ENCODE measurements around the gene PIGW.

PIGW gene

DNA sequence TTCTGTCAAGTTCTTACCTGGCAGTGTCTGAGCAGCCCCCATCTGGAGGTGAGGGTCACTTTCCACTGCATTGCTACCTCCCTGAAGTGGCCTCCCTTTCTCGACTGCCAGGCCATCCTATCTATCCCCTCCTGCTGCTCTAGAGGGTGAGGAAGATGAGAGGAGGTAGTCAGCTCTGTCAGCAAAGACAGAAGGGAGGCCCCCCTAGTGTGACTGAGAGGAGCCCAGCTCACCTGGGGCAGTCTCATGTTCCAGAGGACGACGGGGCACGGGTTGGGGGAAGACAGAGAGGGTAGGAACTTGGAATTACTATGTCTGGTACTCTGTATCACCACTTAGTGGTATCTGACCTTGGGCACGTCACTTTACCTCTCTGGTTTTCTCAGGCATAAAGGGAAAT is 22.1 kb upstream of the PIGW start:
- no peak overlapping the region for H3K27ac ChIP-seq (ENCODE audit: poor library complexity, severe bottlenecking)
- H3K27me3 ChIP-seq (ENCODE audit: insufficient read depth, poor library complexity, severe bottlenecking): no peaks in the 10 kb centered on the region
- no peak overlapping the region for H3K4me3 ChIP-seq (ENCODE audit: severe bottlenecking)
- H3K4me1 ChIP-seq (ENCODE audit: insufficient read depth, poor library complexity, severe bottlenecking): no peaks in the 10 kb centered on the region
- TF ChIP-seq, protein P1, sequence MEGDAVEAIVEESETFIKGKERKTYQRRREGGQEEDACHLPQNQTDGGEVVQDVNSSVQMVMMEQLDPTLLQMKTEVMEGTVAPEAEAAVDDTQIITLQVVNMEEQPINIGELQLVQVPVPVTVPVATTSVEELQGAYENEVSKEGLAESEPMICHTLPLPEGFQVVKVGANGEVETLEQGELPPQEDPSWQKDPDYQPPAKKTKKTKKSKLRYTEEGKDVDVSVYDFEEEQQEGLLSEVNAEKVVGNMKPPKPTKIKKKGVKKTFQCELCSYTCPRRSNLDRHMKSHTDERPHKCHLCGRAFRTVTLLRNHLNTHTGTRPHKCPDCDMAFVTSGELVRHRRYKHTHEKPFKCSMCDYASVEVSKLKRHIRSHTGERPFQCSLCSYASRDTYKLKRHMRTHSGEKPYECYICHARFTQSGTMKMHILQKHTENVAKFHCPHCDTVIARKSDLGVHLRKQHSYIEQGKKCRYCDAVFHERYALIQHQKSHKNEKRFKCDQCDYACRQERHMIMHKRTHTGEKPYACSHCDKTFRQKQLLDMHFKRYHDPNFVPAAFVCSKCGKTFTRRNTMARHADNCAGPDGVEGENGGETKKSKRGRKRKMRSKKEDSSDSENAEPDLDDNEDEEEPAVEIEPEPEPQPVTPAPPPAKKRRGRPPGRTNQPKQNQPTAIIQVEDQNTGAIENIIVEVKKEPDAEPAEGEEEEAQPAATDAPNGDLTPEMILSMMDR (IDR thresholded peaks at IDR 0.05; ENCODE audit: poor library complexity, severe bottlenecking): no peak
- peaks cover 1% of the 10 kb centered on the region for H3K9me3 ChIP-seq (ENCODE audit: severe bottlenecking)
- ATAC-seq (ENCODE audit: low read depth) (no peak), DNase-seq (ENCODE audit: low spot score) (no peak)
- peaks cover 90% of the 10 kb centered on the region for H3K36me3 ChIP-seq (ENCODE audit: low read depth)

DNA sequence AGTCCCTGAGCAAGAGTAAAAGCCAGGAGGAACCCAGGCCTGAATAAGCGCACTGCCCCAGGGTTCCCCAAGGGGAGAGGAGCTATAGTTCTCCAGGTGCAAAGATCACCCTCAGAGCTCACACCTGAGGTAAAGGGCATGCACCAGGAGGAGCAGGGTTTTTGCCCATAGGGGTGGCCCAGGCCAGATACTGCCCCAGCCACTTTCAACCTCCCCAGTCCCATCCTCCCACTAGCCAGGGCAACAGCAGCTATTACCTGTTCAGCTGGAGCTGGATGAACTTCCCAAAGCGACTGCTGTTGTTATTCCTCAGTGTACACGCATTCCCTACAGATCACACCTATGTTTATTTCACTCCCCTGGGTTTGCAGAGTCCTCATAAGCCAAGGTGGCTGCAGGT is 19.9 kb upstream of the PIGW start:
- Histone ChIP-seq H3K27ac (ENCODE audit: poor library complexity, severe bottlenecking) (no peak overlapping the region), H3K36me3 (ENCODE audit: low read depth) (peaks cover 88% of the 10 kb centered on the region), H3K4me1 (ENCODE audit: insufficient read depth, poor library complexity, severe bottlenecking) (no peaks in the 10 kb centered on the region), H3K27me3 (ENCODE audit: insufficient read depth, poor library complexity, severe bottlenecking) (no peaks in the 10 kb centered on the region), H3K9me3 (ENCODE audit: severe bottlenecking) (peaks cover 1% of the 10 kb centered on the region), H3K4me3 (ENCODE audit: severe bottlenecking) (no peak overlapping the region)
- TF ChIP-seq, protein P1 (IDR thresholded peaks at IDR 0.05; ENCODE audit: poor library complexity, severe bottlenecking): no peak
- ATAC-seq (ENCODE audit: low read depth) (no peak), DNase-seq (ENCODE audit: low spot score) (no peak)

DNA sequence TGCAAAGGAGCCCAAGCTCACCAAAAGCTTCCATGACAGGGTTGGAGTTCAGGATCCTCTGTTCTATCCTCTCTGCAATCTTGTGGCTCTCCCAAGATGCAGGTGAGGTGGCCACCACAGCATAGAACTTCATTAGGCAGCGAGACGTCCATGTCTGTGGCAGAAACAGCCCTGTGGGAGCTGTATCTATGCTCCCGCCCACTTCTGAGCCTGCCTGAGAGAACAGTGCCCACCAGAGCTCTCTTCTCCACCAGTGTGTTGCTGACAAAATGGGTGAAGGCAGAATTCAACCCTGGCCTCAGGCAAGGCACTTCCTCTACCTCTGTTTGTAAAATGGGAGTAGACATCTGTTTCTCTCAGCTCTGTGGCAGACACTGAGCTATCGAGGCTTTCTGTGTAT is 18.9 kb upstream of the PIGW start:
- DNase-seq (ENCODE audit: low spot score): no peak
- H3K27me3 ChIP-seq (ENCODE audit: insufficient read depth, poor library complexity, severe bottlenecking): no peaks in the 10 kb centered on the region
- peaks cover 1% of the 10 kb centered on the region for H3K9me3 ChIP-seq (ENCODE audit: severe bottlenecking)
- no peak overlapping the region for H3K4me3 ChIP-seq (ENCODE audit: severe bottlenecking)
- no peak overlapping the region for H3K27ac ChIP-seq (ENCODE audit: poor library complexity, severe bottlenecking)
- no peaks in the 10 kb centered on the region for H3K4me1 ChIP-seq (ENCODE audit: insufficient read depth, poor library complexity, severe bottlenecking)
- ATAC-seq (ENCODE audit: low read depth): no peak
- TF ChIP-seq, protein P1 (IDR thresholded peaks at IDR 0.05; ENCODE audit: poor library complexity, severe bottlenecking): no peak
- H3K36me3 ChIP-seq (ENCODE audit: low read depth): peaks cover 88% of the 10 kb centered on the region

DNA sequence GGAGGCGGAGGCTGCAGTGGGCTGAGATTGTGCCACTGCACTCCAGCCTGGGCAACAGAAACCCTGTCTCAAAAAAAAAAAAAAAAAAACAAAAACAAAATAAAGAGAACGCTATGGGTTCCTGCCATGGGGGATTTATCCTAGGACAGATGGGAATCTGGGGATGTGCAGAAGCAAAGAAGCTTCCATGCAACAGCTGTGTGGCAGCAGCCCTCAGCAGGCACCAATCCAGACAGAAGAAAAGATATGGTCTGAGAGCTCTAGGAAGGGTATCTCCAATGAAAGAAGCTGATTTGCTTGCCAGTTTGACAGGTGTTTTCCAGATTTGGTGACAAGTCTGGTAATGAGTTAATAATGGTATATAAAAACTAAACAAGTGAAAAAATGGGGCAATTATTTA is 11.7 kb upstream of the PIGW start:
- H3K27me3 ChIP-seq (ENCODE audit: insufficient read depth, poor library complexity, severe bottlenecking): no peaks in the 10 kb centered on the region
- peaks cover 89% of the 10 kb centered on the region for H3K36me3 ChIP-seq (ENCODE audit: low read depth)
- no peaks in the 10 kb centered on the region for H3K9me3 ChIP-seq (ENCODE audit: severe bottlenecking)
- TF ChIP-seq, protein P1 (IDR thresholded peaks at IDR 0.05; ENCODE audit: poor library complexity, severe bottlenecking): no peak
- peaks cover 4% of the 10 kb centered on the region for H3K4me1 ChIP-seq (ENCODE audit: insufficient read depth, poor library complexity, severe bottlenecking)
- no peak for ATAC-seq (ENCODE audit: low read depth)
- no peak for DNase-seq (ENCODE audit: low spot score)
- H3K4me3 ChIP-seq (ENCODE audit: severe bottlenecking): no peak overlapping the region
- no peak overlapping the region for H3K27ac ChIP-seq (ENCODE audit: poor library complexity, severe bottlenecking)

DNA sequence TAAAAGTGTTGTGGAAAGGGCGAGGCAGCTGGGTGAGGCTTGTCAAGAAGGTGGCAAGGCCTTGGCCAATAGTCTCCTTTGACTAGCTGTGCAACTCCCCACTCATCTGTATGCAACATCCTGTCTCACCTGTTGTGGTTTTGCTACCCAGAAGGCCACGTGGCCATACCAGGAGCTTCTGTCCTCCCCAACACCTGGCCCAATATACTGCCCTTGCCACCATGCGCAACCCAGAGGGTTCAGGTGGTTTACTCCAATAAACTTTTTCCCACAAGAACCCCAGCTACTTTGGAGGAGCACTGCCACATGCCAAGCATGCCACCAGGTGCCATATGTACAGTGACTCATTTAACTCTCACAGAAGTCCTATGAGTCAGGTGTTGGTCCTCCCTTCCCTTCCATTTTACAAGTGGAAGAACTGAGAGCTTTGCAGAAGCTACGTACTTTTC is 10.3 kb upstream of the PIGW start:
- Histone ChIP-seq H3K27ac (ENCODE audit: poor library complexity, severe bottlenecking) (peak overlapping the region; percentile 19), H3K4me3 (ENCODE audit: severe bottlenecking) (no peak overlapping the region), H3K27me3 (ENCODE audit: insufficient read depth, poor library complexity, severe bottlenecking) (no peaks in the 10 kb centered on the region), H3K36me3 (ENCODE audit: low read depth) (peaks cover 89% of the 10 kb centered on the region), H3K9me3 (ENCODE audit: severe bottlenecking) (no peaks in the 10 kb centered on the region), H3K4me1 (ENCODE audit: insufficient read depth, poor library complexity, severe bottlenecking) (peaks cover 8% of the 10 kb centered on the region)
- ATAC-seq (ENCODE audit: low read depth): peak; percentile 66
- DNase-seq (ENCODE audit: low spot score): no peak
- TF ChIP-seq, protein P1 (IDR thresholded peaks at IDR 0.05; ENCODE audit: poor library complexity, severe bottlenecking): no peak
